ENCODE data around the gene OAS3.

- TF ChIP-seq POLR2A (IDR thresholded peaks at IDR 0.05; ENCODE audit: borderline replicate concordance, extremely low read depth, insufficient read depth, insufficient read length) (no peak), ZFX (IDR thresholded peaks at IDR 0.05) (no peak), RAD21 (IDR thresholded peaks at IDR 0.05; ENCODE audit: low read depth) (no peak), SRF (IDR thresholded peaks at IDR 0.05; ENCODE audit: low read depth) (no peak), EZH2 (IDR thresholded peaks at IDR 0.05) (no peak), JUND (IDR thresholded peaks at IDR 0.05) (no peak), YY1 (IDR thresholded peaks at IDR 0.05; ENCODE audit: extremely low read depth, insufficient replicate concordance, low read depth, low read length) (no peak), ZNF274 (IDR thresholded peaks at IDR 0.05; ENCODE audit: low read depth, low read length) (no peak)
- TF ChIP-seq, protein P1, sequence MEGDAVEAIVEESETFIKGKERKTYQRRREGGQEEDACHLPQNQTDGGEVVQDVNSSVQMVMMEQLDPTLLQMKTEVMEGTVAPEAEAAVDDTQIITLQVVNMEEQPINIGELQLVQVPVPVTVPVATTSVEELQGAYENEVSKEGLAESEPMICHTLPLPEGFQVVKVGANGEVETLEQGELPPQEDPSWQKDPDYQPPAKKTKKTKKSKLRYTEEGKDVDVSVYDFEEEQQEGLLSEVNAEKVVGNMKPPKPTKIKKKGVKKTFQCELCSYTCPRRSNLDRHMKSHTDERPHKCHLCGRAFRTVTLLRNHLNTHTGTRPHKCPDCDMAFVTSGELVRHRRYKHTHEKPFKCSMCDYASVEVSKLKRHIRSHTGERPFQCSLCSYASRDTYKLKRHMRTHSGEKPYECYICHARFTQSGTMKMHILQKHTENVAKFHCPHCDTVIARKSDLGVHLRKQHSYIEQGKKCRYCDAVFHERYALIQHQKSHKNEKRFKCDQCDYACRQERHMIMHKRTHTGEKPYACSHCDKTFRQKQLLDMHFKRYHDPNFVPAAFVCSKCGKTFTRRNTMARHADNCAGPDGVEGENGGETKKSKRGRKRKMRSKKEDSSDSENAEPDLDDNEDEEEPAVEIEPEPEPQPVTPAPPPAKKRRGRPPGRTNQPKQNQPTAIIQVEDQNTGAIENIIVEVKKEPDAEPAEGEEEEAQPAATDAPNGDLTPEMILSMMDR (IDR thresholded peaks at IDR 0.05 in 2 of 3, conservative IDR thresholded peaks at IDR 0.05 in 1 of 3; ENCODE audit: borderline replicate concordance in 1 of 3, insufficient read depth in 1 of 3, low read depth in 2 of 3, low read length in 2 of 3) = no peak
- TF ChIP-seq, protein P2, sequence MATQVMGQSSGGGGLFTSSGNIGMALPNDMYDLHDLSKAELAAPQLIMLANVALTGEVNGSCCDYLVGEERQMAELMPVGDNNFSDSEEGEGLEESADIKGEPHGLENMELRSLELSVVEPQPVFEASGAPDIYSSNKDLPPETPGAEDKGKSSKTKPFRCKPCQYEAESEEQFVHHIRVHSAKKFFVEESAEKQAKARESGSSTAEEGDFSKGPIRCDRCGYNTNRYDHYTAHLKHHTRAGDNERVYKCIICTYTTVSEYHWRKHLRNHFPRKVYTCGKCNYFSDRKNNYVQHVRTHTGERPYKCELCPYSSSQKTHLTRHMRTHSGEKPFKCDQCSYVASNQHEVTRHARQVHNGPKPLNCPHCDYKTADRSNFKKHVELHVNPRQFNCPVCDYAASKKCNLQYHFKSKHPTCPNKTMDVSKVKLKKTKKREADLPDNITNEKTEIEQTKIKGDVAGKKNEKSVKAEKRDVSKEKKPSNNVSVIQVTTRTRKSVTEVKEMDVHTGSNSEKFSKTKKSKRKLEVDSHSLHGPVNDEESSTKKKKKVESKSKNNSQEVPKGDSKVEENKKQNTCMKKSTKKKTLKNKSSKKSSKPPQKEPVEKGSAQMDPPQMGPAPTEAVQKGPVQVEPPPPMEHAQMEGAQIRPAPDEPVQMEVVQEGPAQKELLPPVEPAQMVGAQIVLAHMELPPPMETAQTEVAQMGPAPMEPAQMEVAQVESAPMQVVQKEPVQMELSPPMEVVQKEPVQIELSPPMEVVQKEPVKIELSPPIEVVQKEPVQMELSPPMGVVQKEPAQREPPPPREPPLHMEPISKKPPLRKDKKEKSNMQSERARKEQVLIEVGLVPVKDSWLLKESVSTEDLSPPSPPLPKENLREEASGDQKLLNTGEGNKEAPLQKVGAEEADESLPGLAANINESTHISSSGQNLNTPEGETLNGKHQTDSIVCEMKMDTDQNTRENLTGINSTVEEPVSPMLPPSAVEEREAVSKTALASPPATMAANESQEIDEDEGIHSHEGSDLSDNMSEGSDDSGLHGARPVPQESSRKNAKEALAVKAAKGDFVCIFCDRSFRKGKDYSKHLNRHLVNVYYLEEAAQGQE (IDR thresholded peaks at IDR 0.05; ENCODE audit: low read depth) = no peak
- TF ChIP-seq, protein P3, sequence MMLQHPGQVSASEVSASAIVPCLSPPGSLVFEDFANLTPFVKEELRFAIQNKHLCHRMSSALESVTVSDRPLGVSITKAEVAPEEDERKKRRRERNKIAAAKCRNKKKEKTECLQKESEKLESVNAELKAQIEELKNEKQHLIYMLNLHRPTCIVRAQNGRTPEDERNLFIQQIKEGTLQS (IDR thresholded peaks at IDR 0.05) = no peak
Observed at GRCh38 chr12:112973011-112973735, 34.9 kb downstream of the OAS3 start.
